GM18909 (cell line): ENCODE results near the gene NFATC1.
"Not testable (repeated sequence)": the region's sequence is repeated elsewhere in the genome, so short reads cannot be mapped to it uniquely, and the experiment has no call there.

Experiments
- ATAC-seq: cut with Tn5 transposase; IDR thresholded peaks from one replicate; pipeline ENCODE4 v1.9.1; 2021; ENCODE audit warnings: mild to moderate bottlenecking; ENCODE audit not compliant: unreplicated experiment, poor library complexity

Gene NFATC1

GRCh38 chr18:79374408-79375171, 21.1 kb upstream of the NFATC1 start:
- ATAC-seq: peak; percentile 74

GRCh38 chr18:79375441-79376154, 20.1 kb upstream of the NFATC1 start:
- no peak for ATAC-seq

GRCh38 chr18:79376661-79377060, 19.1 kb upstream of the NFATC1 start:
- ATAC-seq: not testable (repeated sequence)

GRCh38 chr18:79377187-79377891, 18.4 kb upstream of the NFATC1 start:
- no peak for ATAC-seq

- peak; percentile 72 for ATAC-seq
These were observed 17.0 kb upstream of the NFATC1 start for GRCh38 chr18:79378536-79379250.

GRCh38 chr18:79379251-79379905, 16.4 kb upstream of the NFATC1 start:
- peak; percentile 8 for ATAC-seq

GRCh38 chr18:79379931-79380815, 15.6 kb upstream of the NFATC1 start:
- peak; percentile 8 for ATAC-seq

GRCh38 chr18:79380816-79381806, 14.6 kb upstream of the NFATC1 start:
- ATAC-seq: peak; percentile 49

GRCh38 chr18:79381811-79382311, 13.9 kb upstream of the NFATC1 start:
- no peak for ATAC-seq

GRCh38 chr18:79382681-79383387, 12.9 kb upstream of the NFATC1 start:
- no peak for ATAC-seq

- no peak for ATAC-seq
These were observed 12.2 kb upstream of the NFATC1 start for GRCh38 chr18:79383388-79384056.

- no peak for ATAC-seq
These were observed 11.5 kb upstream of the NFATC1 start for GRCh38 chr18:79384151-79384807.

- no peak for ATAC-seq
These were observed 10.9 kb upstream of the NFATC1 start for GRCh38 chr18:79384834-79385233.

GRCh38 chr18:79385326-79385707, 10.4 kb upstream of the NFATC1 start:
- ATAC-seq: no peak

GRCh38 chr18:79385708-79386341, 9.9 kb upstream of the NFATC1 start:
- no peak for ATAC-seq

GRCh38 chr18:79386547-79386946, 9.2 kb upstream of the NFATC1 start:
- ATAC-seq: no peak
